Measurements from ENCODE around the gene AKT3. TPM values are rescaled to one million over a fixed set of nuclear protein-coding genes. Genes with fewer than 3 reads are reported as not detected.
"Not testable (repeated sequence)": the region's sequence is repeated elsewhere in the genome, so short reads cannot be mapped to it uniquely, and the experiment has no call there.

AKT3 gene
- polyA plus RNA-seq, 4 donors, result 23.8 to 27.8 (median 24.7) TPM

- DNase-seq (ENCODE audit: low read depth in 4 of 4, low spot score in 2 of 4), result no peak
Observed at GRCh38 chr1:243639027-243639658, 210.9 kb downstream of the AKT3 start.

- DNase-seq (ENCODE audit: low read depth in 4 of 4, low spot score in 2 of 4), result no peak
Observed at GRCh38 chr1:243638186-243638585, 211.9 kb downstream of the AKT3 start.

GRCh38 chr1:243628476-243628907, 221.6 kb downstream of the AKT3 start:
- DNase-seq (ENCODE audit: low read depth in 4 of 4, low spot score in 2 of 4), result no peak

GRCh38 chr1:243623841-243624240, 226.2 kb downstream of the AKT3 start:
- DNase-seq (ENCODE audit: low read depth in 4 of 4, low spot score in 2 of 4), result no peak

GRCh38 chr1:243621973-243622372, 228.1 kb downstream of the AKT3 start:
- no peak for DNase-seq (ENCODE audit: low read depth in 4 of 4, low spot score in 2 of 4)

GRCh38 chr1:243620096-243620495, 229.9 kb downstream of the AKT3 start:
- DNase-seq (ENCODE audit: low read depth in 4 of 4, low spot score in 2 of 4), result no peak

GRCh38 chr1:243609698-243610097, 240.3 kb downstream of the AKT3 start:
- DNase-seq (ENCODE audit: low read depth in 4 of 4, low spot score in 2 of 4), result no peak

DNA sequence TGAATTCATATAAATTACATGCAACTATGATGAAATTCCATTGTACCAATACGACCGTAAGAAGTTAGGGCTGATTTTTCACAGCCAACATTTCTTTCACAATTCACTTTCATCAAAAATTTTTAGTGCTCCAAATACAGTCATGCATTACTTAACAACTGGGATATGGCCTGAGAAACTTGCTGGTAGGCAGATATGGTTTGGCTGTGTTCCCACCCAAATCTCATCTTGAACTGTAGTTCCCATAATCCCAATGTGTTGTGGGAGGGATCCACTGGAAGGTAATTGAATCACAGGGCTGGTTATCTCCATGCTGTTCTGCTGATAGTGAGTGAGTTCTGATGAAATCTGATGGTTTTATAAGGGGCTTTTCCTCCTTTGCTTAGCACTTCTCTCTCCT, 244.4 kb downstream of the AKT3 start:
- DNase-seq (ENCODE audit: low read depth in 4 of 4, low spot score in 2 of 4), result no peak

- no peak for DNase-seq (ENCODE audit: low read depth in 4 of 4, low spot score in 2 of 4)
Observed at GRCh38 chr1:243601720-243602119, 248.3 kb downstream of the AKT3 start.

- no peak for DNase-seq (ENCODE audit: low read depth in 4 of 4, low spot score in 2 of 4)
Observed at GRCh38 chr1:243598433-243598832, 251.6 kb downstream of the AKT3 start.

GRCh38 chr1:243597383-243597782, 252.7 kb downstream of the AKT3 start:
- DNase-seq (ENCODE audit: low read depth in 4 of 4, low spot score in 2 of 4), result no peak

- no peak for DNase-seq (ENCODE audit: low read depth in 4 of 4, low spot score in 2 of 4)
Observed at GRCh38 chr1:243596431-243597062, 253.5 kb downstream of the AKT3 start.

DNA sequence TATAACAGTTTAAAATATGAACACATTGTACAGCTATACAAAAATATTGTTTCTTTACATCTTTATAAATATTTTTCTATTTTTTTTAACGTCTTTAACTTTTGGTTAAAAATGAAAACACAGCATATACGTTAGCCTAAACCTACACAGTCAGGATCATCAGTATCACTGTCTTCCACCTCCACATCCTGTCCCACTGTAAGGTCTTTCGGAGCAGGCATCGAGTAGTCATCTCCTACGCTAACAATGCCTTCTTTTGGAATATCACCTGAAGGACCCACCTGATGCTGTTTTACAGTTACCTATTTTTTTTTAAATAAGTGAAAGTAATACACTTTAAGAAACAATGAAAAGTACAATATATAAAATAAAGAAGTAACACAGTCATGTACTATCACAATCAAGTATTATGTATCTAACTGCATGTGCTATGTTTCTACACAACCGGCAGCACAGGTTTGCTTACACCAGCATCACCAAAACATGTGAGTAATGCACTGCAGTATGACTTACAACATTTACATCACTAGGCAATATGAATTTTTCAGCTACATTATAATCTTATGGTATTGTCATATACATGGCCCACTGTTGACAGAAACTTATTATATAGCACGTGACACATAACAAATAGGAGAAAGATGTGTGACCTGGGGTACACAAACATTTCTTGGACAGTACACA, 254.4 kb downstream of the AKT3 start:
- DNase-seq (ENCODE audit: low read depth in 4 of 4, low spot score in 2 of 4), result no peak

- no peak for DNase-seq (ENCODE audit: low read depth in 4 of 4, low spot score in 2 of 4)
Observed at GRCh38 chr1:243594455-243594854, 255.6 kb downstream of the AKT3 start.

DNA sequence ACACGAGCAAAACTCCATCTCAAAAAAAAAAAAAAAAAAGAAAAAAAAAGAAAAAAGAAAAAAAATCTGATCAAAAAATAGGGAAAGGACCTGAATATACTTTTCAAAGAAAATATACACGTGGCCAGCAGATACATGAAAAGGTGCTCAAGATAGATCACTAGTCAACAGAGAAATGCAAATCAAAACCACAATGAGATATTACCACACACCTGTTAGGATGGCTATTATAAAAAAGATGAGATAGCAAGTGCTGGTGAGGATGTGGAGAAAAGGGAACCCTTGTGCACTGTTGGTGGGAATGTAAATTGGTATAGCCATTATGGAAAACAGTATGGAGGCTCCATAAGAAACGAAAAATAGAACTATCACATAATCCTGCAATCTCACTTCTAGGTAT, 260.8 kb downstream of the AKT3 start:
- DNase-seq (ENCODE audit: low read depth in 4 of 4, low spot score in 2 of 4), result not testable (repeated sequence)

GRCh38 chr1:243587823-243588560, 262.1 kb downstream of the AKT3 start:
- DNase-seq (ENCODE audit: low read depth in 4 of 4, low spot score in 2 of 4), result no peak

- DNase-seq (ENCODE audit: low read depth in 4 of 4, low spot score in 2 of 4), result no peak
Observed at GRCh38 chr1:243587285-243587684, 262.8 kb downstream of the AKT3 start.

DNA sequence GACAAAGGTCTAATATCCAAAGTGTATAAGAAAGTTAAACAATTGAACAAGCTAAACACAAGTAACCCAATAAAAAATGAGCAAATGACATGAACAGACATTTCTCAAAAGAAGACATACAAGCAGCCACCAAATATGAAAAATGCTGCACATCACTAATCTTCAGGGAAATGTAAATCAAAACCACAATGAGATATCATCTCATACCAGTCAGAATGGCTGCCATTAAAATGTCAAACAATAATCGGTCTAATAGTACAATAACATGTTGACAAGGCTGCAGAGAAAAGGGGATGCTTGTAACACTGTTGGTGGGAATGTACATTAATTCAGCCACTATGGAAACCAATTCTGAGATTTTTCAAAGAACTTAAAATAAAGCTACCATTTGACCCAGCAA, 264.1 kb downstream of the AKT3 start:
- no peak for DNase-seq (ENCODE audit: low read depth in 4 of 4, low spot score in 2 of 4)

GRCh38 chr1:243582326-243582725, 267.7 kb downstream of the AKT3 start:
- DNase-seq (ENCODE audit: low read depth in 4 of 4, low spot score in 2 of 4), result no peak

DNA sequence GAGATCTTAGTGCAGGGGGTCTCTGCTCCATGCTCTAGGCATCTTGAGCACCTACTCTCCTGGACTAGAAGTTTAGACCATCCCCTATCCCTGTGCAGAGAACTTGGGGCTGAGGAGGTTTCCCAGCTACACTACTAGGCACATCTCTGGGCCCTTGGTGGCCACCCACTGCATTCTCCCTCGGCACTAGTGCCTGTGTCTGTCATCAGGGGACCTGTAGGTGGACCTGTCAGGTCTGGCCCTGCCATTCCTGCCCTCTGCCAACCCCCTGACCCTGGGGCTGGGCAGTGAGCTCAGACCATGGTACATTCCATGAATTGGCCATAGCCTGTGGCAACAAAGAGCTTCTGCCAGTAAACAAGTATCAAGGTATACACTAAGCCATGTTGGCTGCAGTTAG, 269.1 kb downstream of the AKT3 start:
- no peak for DNase-seq (ENCODE audit: low read depth in 4 of 4, low spot score in 2 of 4)

DNA sequence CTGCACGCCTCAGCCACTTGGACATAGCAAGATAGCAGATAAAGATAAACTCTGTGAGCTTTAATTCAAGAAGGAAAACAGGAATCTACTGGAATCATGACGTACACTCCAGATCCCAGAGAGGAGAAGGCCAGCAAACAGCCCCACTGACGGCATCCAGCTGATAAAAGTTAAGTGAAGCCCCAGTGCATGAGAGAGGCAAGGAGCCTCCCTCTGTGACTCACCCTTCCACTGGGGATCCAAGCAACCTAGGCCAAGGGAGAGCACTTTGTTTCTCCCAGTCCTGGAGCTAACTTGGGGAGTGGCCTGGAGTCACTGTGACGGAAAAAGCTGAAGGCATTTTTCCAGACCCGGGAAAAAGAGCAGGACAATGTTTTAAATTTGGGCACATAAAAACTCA, 270.0 kb downstream of the AKT3 start:
- no peak for DNase-seq (ENCODE audit: low read depth in 4 of 4, low spot score in 2 of 4)

All from left renal cortex interstitium (tissue), 4 donors.